CD4-positive, alpha-beta T cell (primary cell): ENCODE measurements around the gene B3GAT3. TPM values are rescaled to one million over a fixed set of nuclear protein-coding genes. Genes with fewer than 3 reads are reported as not detected.

Experiments used
- ATAC-seq: fragments of 200-7000 bp; cut with Tn5 transposase; one replicate; pipeline ENCODE4 v1.10.0; 2022; ENCODE audit warnings: mild to moderate bottlenecking; ENCODE audit not compliant: poor library complexity
- CTCF ChIA-PET: fragments of 350-600 bp; sonication (Branson Sonifier 250); formaldehyde crosslinking; loops from one replicate; lab custom pipeline; 2021; ENCODE audit warnings: antibody characterized with exemption, inconsistent platforms; lab: Charles Lee
- POLR2A ChIA-PET: fragments of 350-600 bp; sonication (Branson Sonifier 250); formaldehyde crosslinking; loops from one replicate; lab custom pipeline; 2021; ENCODE audit warnings: antibody characterized with exemption, inconsistent platforms; lab: Charles Lee
- DNase-seq, 14 experiments: peaks; one replicate each; pipeline ENCODE4 v3.0.0-alpha.2; 2013 to 2020; ENCODE audit warnings: mixed read lengths in 2 of 14
- H3K27ac ChIP-seq, 2 donors: one replicate each; pipeline versions ENCODE4 v1.5.1 to v1.7.0; 2013; ENCODE audit warnings: low read length in 2 of 2, low read depth in 1 of 2, mild to moderate bottlenecking in 1 of 2
- H3K27me3 ChIP-seq, 2 experiments: 1 replicate in 1 of 2; 2 replicates in 1 of 2; pipeline versions ENCODE4 v1.6.1 to v1.7.0; 2013; ENCODE audit warnings: low read length in 2 of 2, control low read depth in 1 of 2, mild to moderate bottlenecking in 1 of 2, moderate library complexity in 1 of 2; ENCODE audit not compliant: insufficient read depth in 2 of 2, control insufficient read depth in 1 of 2
- H3K36me3 ChIP-seq: one replicate; pipeline ENCODE4 v1.6.1; 2013; ENCODE audit warnings: low read length, control low read depth; ENCODE audit not compliant: insufficient read depth
- H3K4me1 ChIP-seq: one replicate; pipeline ENCODE4 v1.6.1; 2013; ENCODE audit warnings: low read length, control low read depth; ENCODE audit not compliant: insufficient read depth
- H3K4me3 ChIP-seq: one replicate; pipeline ENCODE4 v1.5.1; 2013; ENCODE audit warnings: mild to moderate bottlenecking, low read length, moderate library complexity
- H3K9me3 ChIP-seq, 2 experiments: 1 replicate in 1 of 2; 2 replicates in 1 of 2; pipeline versions ENCODE4 v1.6.1 to v1.7.0; 2013; ENCODE audit warnings: low read length in 2 of 2, mild to moderate bottlenecking in 2 of 2, control low read depth in 1 of 2, moderate library complexity in 1 of 2; ENCODE audit not compliant: control insufficient read depth in 1 of 2, insufficient read depth in 1 of 2
- H3K27ac Mint-ChIP-seq: one replicate; pipeline ENCODE4 v1.8.0; 2020; ENCODE audit warnings: mixed read lengths
- H3K27me3 Mint-ChIP-seq: one replicate; pipeline ENCODE4 v1.8.0; 2021; ENCODE audit warnings: mixed read lengths
- H3K36me3 Mint-ChIP-seq: one replicate; pipeline ENCODE4 v1.8.0; 2021; ENCODE audit warnings: low read depth, mixed read lengths
- H3K4me1 Mint-ChIP-seq: one replicate; pipeline ENCODE4 v1.8.0; 2021; ENCODE audit warnings: low read depth, mixed read lengths
- H3K4me3 Mint-ChIP-seq: one replicate; pipeline ENCODE4 v1.8.0; 2020; ENCODE audit warnings: mild to moderate bottlenecking, mixed read lengths
- H3K9me3 Mint-ChIP-seq: one replicate; pipeline ENCODE4 v1.8.0; 2020; ENCODE audit warnings: mixed read lengths
- intact Hi-C, 2 experiments: fragments of 100-400 bp; cut with DNase I in 1 of 2; cut with micrococcal nuclease in 1 of 2; formaldehyde crosslinking; loops; one replicate each; pipeline versions ENCODE4 v1.15.1 to v1.9.0; 2023 to 2025; cut with DNase I, micrococcal nuclease
- total RNA-seq, 174 experiments: library from RNA in 2 of 174; stranded (reverse) in 2 of 174; gene quantifications; one replicate each; pipeline ENCODE4 v1.2.3 and lab custom pipeline; 2021 to 2026
- TF ChIP-seq, protein P1 (sequence below): fragments of 200-600 bp; IDR thresholded peaks from one replicate; pipeline ENCODE4 v1.8.0; 2022; ENCODE audit warnings: antibody characterized with exemption, mild to moderate bottlenecking

B3GAT3 gene
- total RNA-seq, 2 experiments from 2014 or later = 47.2 to 49.5 TPM

DNA sequence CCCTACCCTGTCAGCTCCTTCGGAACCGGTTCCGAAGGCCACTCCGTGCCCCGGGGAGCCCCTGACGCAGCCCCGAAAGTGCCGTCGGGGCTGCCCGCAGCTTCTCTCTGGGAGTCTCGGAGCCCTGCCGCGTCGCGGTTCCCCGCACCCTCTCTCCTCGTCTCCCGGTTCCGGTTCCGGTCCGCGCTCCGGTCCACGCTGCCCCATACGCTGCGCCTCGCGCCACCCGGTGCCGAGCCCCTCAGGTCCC, 20.7 kb downstream of the B3GAT3 start:
- H3K36me3 ChIP-seq = peaks cover 57% of the 10 kb centered on the region
- DNase-seq (peak in 11 of 14 experiments; percentile 25 to 73 (median 47)), ATAC-seq (no peak)
- peak overlapping the region; percentile 85 to 94 for H3K27ac ChIP-seq
- H3K27me3 ChIP-seq = no peaks in the 10 kb centered on the region
- Mint-ChIP-seq H3K4me1 (peaks cover 56% of the 10 kb centered on the region), H3K36me3 (peaks cover 82% of the 10 kb centered on the region), H3K9me3 (no peaks in the 10 kb centered on the region), H3K27me3 (no peaks in the 10 kb centered on the region), H3K4me3 (peak overlapping the region; percentile 94), H3K27ac (peak overlapping the region; percentile 93)
- no peaks in the 10 kb centered on the region for H3K9me3 ChIP-seq
- POLR2A ChIA-PET = interaction anchor here (0.9 to 4.1 kb wide), 27 partner anchors 9 to 255 kb away, joined by 3 to 177 read pairs (median 10); partner anchors contain the start of genes B3GAT3, C11orf98, CSKMT and EEF1G
- CTCF ChIA-PET = interaction anchor here (0.6 to 2.8 kb wide), 5 partner anchors 9 to 280 kb away, joined by 3 to 13 read pairs (median 5); partner anchors contain the start of gene TUT1
- peak overlapping the region; percentile 100 for H3K4me3 ChIP-seq
- intact Hi-C loops = loop anchor here (1.0 to 10.0 kb wide), 3 partner anchors 10 to 164 kb away; partner anchors contain the start of genes GANAB (in 1 of the 2), POLR2G (in 1 of the 2) and TUT1 (in 1 of the 2)
- peaks cover 49% of the 10 kb centered on the region for H3K4me1 ChIP-seq
- TF ChIP-seq, protein P1, sequence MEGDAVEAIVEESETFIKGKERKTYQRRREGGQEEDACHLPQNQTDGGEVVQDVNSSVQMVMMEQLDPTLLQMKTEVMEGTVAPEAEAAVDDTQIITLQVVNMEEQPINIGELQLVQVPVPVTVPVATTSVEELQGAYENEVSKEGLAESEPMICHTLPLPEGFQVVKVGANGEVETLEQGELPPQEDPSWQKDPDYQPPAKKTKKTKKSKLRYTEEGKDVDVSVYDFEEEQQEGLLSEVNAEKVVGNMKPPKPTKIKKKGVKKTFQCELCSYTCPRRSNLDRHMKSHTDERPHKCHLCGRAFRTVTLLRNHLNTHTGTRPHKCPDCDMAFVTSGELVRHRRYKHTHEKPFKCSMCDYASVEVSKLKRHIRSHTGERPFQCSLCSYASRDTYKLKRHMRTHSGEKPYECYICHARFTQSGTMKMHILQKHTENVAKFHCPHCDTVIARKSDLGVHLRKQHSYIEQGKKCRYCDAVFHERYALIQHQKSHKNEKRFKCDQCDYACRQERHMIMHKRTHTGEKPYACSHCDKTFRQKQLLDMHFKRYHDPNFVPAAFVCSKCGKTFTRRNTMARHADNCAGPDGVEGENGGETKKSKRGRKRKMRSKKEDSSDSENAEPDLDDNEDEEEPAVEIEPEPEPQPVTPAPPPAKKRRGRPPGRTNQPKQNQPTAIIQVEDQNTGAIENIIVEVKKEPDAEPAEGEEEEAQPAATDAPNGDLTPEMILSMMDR = no peak

DNA sequence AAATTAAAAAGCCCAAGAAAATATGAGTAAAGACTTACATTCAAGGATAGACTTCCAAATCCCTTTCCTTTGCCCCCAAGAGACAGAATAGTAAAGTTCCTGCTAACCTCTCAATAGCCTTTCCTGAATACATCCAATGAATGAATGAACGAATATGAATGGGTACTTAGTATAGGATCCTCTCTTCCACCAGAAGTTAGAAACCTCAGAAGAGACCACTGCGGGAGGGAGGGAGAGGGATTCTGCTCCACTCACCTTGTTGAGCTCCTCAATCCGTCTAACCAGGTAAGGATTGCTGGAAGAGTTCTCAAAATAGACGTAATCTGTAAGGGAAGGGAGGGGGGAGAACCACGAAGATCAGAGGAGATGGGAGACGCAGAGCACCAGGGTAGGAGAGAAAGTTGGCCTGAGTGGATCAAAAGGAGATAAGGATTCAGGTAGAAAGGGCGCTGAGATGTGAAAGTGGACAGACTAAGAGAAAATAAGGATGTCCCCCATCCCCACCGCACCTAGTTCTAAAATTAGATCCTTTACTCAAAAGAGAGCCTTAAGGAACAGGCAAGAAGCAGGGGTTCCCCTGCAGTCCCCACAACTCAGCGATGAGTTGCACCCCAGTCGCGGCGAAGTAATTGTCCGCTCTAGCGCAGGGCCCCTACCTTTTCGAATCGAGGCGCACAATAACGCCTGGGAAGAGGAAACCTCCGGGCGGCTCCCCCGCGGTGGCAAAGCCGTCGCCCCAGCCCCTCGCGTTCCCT, 21.2 kb downstream of the B3GAT3 start:
- peak overlapping the region; percentile 93 for H3K27ac Mint-ChIP-seq
- peaks cover 57% of the 10 kb centered on the region for H3K36me3 ChIP-seq
- TF ChIP-seq, protein P1 = no peak
- peaks cover 58% of the 10 kb centered on the region for H3K4me1 Mint-ChIP-seq
- peaks cover 49% of the 10 kb centered on the region for H3K4me1 ChIP-seq
- H3K36me3 Mint-ChIP-seq = peaks cover 81% of the 10 kb centered on the region
- H3K27ac ChIP-seq = peak overlapping the region; percentile 85 to 94
- ChIA-PET POLR2A (interaction anchor here (1.2 to 4.1 kb wide), 22 partner anchors 9 to 255 kb away, joined by 3 to 177 read pairs (median 14); partner anchors contain the start of genes B3GAT3, C11orf98, CSKMT and EEF1G), CTCF (interaction anchor here (0.6 to 2.8 kb wide), 3 partner anchors 8 to 94 kb away, joined by 3 to 13 read pairs (median 4); partner anchors contain the start of gene TUT1)
- H3K9me3 Mint-ChIP-seq = no peaks in the 10 kb centered on the region
- H3K4me3 Mint-ChIP-seq = peak overlapping the region; percentile 94
- intact Hi-C loops = loop anchor here (1.0 to 10.0 kb wide), 4 partner anchors 8 to 164 kb away; partner anchors contain the start of genes GANAB (in 1 of the 2), POLR2G (in 1 of the 2) and TUT1 (in 1 of the 2)
- ATAC-seq = no peak
- no peaks in the 10 kb centered on the region for H3K9me3 ChIP-seq
- DNase-seq = peak in 3 of 14 experiments; percentile 17 to 25 (median 21)
- H3K27me3 ChIP-seq = no peaks in the 10 kb centered on the region
- H3K27me3 Mint-ChIP-seq = no peaks in the 10 kb centered on the region
- H3K4me3 ChIP-seq = peak overlapping the region; percentile 100

DNA sequence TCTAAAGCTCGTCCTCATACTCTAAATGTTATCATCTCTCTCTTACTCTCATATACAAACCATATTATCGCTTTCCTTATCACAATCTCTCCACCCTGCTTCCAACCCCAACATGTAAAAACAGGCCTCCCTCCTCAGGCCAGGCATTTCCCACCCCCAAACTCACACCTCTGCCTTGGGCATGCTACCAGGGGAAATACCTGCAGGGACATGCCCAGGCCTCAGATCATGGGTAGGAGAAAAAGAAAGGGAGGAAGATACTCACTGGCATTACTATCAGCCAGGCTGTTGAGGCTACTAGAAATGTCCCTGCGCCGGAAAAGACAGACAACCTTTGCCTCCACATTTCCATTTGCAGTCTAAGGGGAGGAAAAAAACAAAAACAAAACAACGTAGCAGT, 21.9 kb downstream of the B3GAT3 start:
- ATAC-seq = no peak
- ChIA-PET POLR2A (interaction anchor here (0.8 to 4.1 kb wide), 25 partner anchors 8 to 256 kb away, joined by 3 to 177 read pairs (median 10); partner anchors contain the start of genes B3GAT3, C11orf98, CSKMT and EEF1G), CTCF (interaction anchor here (2.8 kb wide), 1 partner anchor 8 kb away, joined by 13 read pairs; the partner anchor contains the start of gene TUT1)
- H3K27ac ChIP-seq = peak overlapping the region; percentile 85 to 94
- no peaks in the 10 kb centered on the region for H3K9me3 ChIP-seq
- H3K4me1 ChIP-seq = peaks cover 49% of the 10 kb centered on the region
- H3K27ac Mint-ChIP-seq = peak overlapping the region; percentile 93
- H3K9me3 Mint-ChIP-seq = no peaks in the 10 kb centered on the region
- intact Hi-C loops = loop anchor here (1.0 to 10.0 kb wide), 5 partner anchors 8 to 281 kb away; partner anchors contain the start of genes GANAB (in 1 of the 2), POLR2G (in 1 of the 2) and SLC3A2 (in 1 of the 2)
- no peaks in the 10 kb centered on the region for H3K27me3 Mint-ChIP-seq
- peak overlapping the region; percentile 100 for H3K4me3 ChIP-seq
- DNase-seq = peak in 3 of 14 experiments; percentile 23 to 69 (median 58)
- TF ChIP-seq, protein P1 = no peak
- H3K36me3 Mint-ChIP-seq = peaks cover 81% of the 10 kb centered on the region
- peaks cover 57% of the 10 kb centered on the region for H3K36me3 ChIP-seq
- peaks cover 64% of the 10 kb centered on the region for H3K4me1 Mint-ChIP-seq
- H3K27me3 ChIP-seq = no peaks in the 10 kb centered on the region
- H3K4me3 Mint-ChIP-seq = peak overlapping the region; percentile 94
